Lung (tissue), 16 donors: ENCODE results near the gene CLIP3. TPM values are rescaled to one million over a fixed set of nuclear protein-coding genes. Genes with fewer than 3 reads are reported as not detected.
A peak's percentile ranks its signal among the peaks of the same experiment; 100 is the strongest.

Experiments used
- ATAC-seq: fragments of 200-7000 bp; cut with Tn5 transposase; one replicate; pipeline ENCODE4 v1.9.1; 2020; ENCODE audit warnings: moderate number of reproducible peaks; ENCODE audit not compliant: insufficient read depth, low FRiP score
- DNase-seq, 3 donors: peaks; one replicate each; pipeline ENCODE4 v3.0.0-alpha.2; 2013 to 2017
- H3K27ac ChIP-seq, 2 donors: one replicate each; pipeline ENCODE4 v1.5.1; 2013; ENCODE audit warnings: mild to moderate bottlenecking in 2 of 2, moderate library complexity in 2 of 2, control low read depth in 1 of 2, inconsistent platforms in 1 of 2, low read depth in 1 of 2, low read length in 1 of 2
- H3K27me3 ChIP-seq, 3 donors: one replicate each; pipeline ENCODE4 v1.5.1; 2013; ENCODE audit warnings: low read length in 2 of 3; ENCODE audit not compliant: control insufficient read depth in 3 of 3, insufficient read depth in 3 of 3
- H3K36me3 ChIP-seq, 4 donors: one replicate each; pipeline ENCODE4 v1.5.1; 2013; ENCODE audit warnings: low read length in 4 of 4, mild to moderate bottlenecking in 1 of 4, moderate library complexity in 1 of 4; ENCODE audit not compliant: control insufficient read depth in 4 of 4, insufficient read depth in 4 of 4
- H3K4me1 ChIP-seq, 5 donors: one replicate each; pipeline ENCODE4 v1.5.1; 2013; ENCODE audit warnings: low read length in 5 of 5, mild to moderate bottlenecking in 2 of 5, moderate library complexity in 1 of 5; ENCODE audit not compliant: control insufficient read depth in 5 of 5, insufficient read depth in 5 of 5
- H3K4me3 ChIP-seq: one replicate; pipeline ENCODE4 v1.5.1; 2013; ENCODE audit warnings: mild to moderate bottlenecking, control low read depth, moderate library complexity
- H3K9ac ChIP-seq, 2 donors: one replicate each; pipeline ENCODE4 v1.5.1; 2013; ENCODE audit warnings: low read length in 2 of 2, control low read depth in 1 of 2; ENCODE audit not compliant: insufficient read depth in 1 of 2
- H3K9me3 ChIP-seq, 4 donors: one replicate each; pipeline ENCODE4 v1.5.1; 2013; ENCODE audit warnings: low read length in 3 of 4, mild to moderate bottlenecking in 1 of 4, moderate library complexity in 1 of 4; ENCODE audit not compliant: control insufficient read depth in 4 of 4, insufficient read depth in 3 of 4
- WGBS, 2 donors: extraction: QIAGEN DNeasy Blood & Tissue Kit; methylation state at CpG; one replicate each; pipeline ENCODE4 v1.1.7; 2013; 5-methylcytosine and 5-hydroxymethylcytosine counted together
- long read RNA-seq, 5 donors: transcript quantifications; one replicate each; lab custom pipeline, GENCODE V29; 2026
- polyA plus RNA-seq, 2 donors: library from polyadenylated mRNA; stranded (reverse); fragments of 200-250 nt; gene quantifications; one replicate each; pipeline ENCODE4 v1.2.1, GENCODE V29; 2013
- total RNA-seq, 2 donors: library from RNA; depleted of rRNA in 1 of 2; stranded (reverse); fragments of >200 nt in 1 of 2; gene quantifications; one replicate each; pipeline ENCODE4 v1.2.1, GENCODE V29; 2014 to 2021
- TF ChIP-seq, protein P1 (sequence below): IDR thresholded peaks from 2 replicates; pipeline ENCODE4 v1.5.1; 2012; ENCODE audit warnings: mild to moderate bottlenecking; ENCODE audit errors: control extremely low read depth, extremely low read depth
- donor health status: control.
- donor health status: control.
- donor health status: Bipolar disorder and iron deficiency.
- donor health status: healthy.
- donor health status: DM: yes; HTN: yes; CAD: no.

Gene CLIP3, protein sequence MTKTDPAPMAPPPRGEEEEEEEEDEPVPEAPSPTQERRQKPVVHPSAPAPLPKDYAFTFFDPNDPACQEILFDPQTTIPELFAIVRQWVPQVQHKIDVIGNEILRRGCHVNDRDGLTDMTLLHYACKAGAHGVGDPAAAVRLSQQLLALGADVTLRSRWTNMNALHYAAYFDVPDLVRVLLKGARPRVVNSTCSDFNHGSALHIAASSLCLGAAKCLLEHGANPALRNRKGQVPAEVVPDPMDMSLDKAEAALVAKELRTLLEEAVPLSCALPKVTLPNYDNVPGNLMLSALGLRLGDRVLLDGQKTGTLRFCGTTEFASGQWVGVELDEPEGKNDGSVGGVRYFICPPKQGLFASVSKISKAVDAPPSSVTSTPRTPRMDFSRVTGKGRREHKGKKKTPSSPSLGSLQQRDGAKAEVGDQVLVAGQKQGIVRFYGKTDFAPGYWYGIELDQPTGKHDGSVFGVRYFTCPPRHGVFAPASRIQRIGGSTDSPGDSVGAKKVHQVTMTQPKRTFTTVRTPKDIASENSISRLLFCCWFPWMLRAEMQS
- total RNA-seq, result 10 to 100 TPM in 1 of 2 donors, 1 to 10 TPM in 1; 8.1 to 17.6 TPM
- polyA plus RNA-seq, result 1 to 10 TPM; 1.6 to 2.5 TPM
- long read RNA-seq, donor 1, transcript CLIP3-201 (14 exons, 3,370 nt), result major isoform, 12 of 15 reads
- long read RNA-seq, donor 1, partial matches to known transcripts, result 0 of 15 reads
- long read RNA-seq, donor 1, other reads (novel, unspliced or antisense), result 0 of 15 reads
- long read RNA-seq, donor 2, partial matches to known transcripts, result 0 of 1 reads
- long read RNA-seq, donor 2, other reads (novel, unspliced or antisense), result 0 of 1 reads
- long read RNA-seq, donor 3, partial matches to known transcripts, result 0 of 2 reads
- long read RNA-seq, donor 3, other reads (novel, unspliced or antisense), result 0 of 2 reads
- long read RNA-seq, donor 4, partial matches to known transcripts, result 0 of 3 reads
- long read RNA-seq, donor 4, other reads (novel, unspliced or antisense), result 0 of 3 reads
- long read RNA-seq, donor 5, transcript CLIP3-201 (14 exons, 3,370 nt), result major isoform, 5 of 15 reads
- long read RNA-seq, donor 5, partial matches to known transcripts, result 7 of 15 reads
- long read RNA-seq, donor 5, other reads (novel, unspliced or antisense), result 0 of 15 reads

GRCh38 chr19:36032251-36033104 is at the start of gene CLIP3:
Gene CLIP3, minus strand, starts transcription at chr19:36032873. Its CDS starts 516 bp downstream, at chr19:36032357.
- no peaks in the 10 kb centered on the region for H3K9me3 ChIP-seq
- H3K36me3 ChIP-seq, result peaks cover 0 to 6% (median 2%) of the 10 kb centered on the region in 4 donors
- 2 to 7% methylated on average over 38 to 51 of the region's 51 CpGs for WGBS, 2 donors
- TF ChIP-seq, protein P1, sequence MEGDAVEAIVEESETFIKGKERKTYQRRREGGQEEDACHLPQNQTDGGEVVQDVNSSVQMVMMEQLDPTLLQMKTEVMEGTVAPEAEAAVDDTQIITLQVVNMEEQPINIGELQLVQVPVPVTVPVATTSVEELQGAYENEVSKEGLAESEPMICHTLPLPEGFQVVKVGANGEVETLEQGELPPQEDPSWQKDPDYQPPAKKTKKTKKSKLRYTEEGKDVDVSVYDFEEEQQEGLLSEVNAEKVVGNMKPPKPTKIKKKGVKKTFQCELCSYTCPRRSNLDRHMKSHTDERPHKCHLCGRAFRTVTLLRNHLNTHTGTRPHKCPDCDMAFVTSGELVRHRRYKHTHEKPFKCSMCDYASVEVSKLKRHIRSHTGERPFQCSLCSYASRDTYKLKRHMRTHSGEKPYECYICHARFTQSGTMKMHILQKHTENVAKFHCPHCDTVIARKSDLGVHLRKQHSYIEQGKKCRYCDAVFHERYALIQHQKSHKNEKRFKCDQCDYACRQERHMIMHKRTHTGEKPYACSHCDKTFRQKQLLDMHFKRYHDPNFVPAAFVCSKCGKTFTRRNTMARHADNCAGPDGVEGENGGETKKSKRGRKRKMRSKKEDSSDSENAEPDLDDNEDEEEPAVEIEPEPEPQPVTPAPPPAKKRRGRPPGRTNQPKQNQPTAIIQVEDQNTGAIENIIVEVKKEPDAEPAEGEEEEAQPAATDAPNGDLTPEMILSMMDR, result no peak
- H3K4me3 ChIP-seq, result peak within 1 kb of the TSS; percentile 47
- peaks cover 0 to 9% (median 0%) of the 10 kb centered on the region in 5 donors for H3K4me1 ChIP-seq
- peak within 1 kb of the TSS; percentile 46 to 70 for H3K9ac ChIP-seq
- peak; percentile 83 to 87 (median 84) for DNase-seq
- H3K27ac ChIP-seq, result no peak within 1 kb of the TSS
- ATAC-seq, result no peak
- no peaks in the 10 kb centered on the region for H3K27me3 ChIP-seq

- H3K27ac ChIP-seq, result no peak overlapping the region
- peaks cover 0 to 2% (median 0%) of the 10 kb centered on the region in 4 donors for H3K9me3 ChIP-seq
- DNase-seq, result no peak
- no peaks in the 10 kb centered on the region for H3K27me3 ChIP-seq
- no peak overlapping the region for H3K4me3 ChIP-seq
- H3K4me1 ChIP-seq, result no peaks in the 10 kb centered on the region
- peaks cover 0 to 6% (median 4%) of the 10 kb centered on the region in 4 donors for H3K36me3 ChIP-seq
- ATAC-seq, result no peak
- TF ChIP-seq, protein P1, result no peak
- no peak overlapping the region for H3K9ac ChIP-seq
- WGBS, 2 donors, result 95 to 96% methylated on average over 7 of the region's 7 CpGs
These were observed 49.2 kb upstream of the CLIP3 start for GRCh38 chr19:36081894-36082293.

DNA sequence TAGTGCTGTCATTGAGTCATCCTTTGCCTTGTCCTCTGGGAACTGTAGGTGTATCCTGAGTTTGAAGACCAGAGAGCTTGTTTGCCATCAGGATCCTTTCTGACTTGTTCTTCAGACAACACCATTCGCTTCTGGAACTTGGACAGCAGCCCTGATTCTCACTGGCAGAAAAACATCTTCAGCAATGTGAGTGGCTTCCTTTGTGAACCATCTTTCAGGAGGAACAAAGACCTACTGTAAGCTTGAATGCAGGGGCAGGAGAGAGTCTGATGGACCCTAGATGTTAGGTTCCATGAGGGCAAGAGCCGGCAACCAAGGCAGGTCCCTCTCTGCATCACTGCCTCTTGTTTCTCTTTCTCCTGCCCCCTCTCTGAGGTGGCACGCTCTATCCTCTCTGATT is 48.7 kb upstream of the CLIP3 start:
- Histone ChIP-seq H3K9me3 (peaks cover 0 to 2% (median 0%) of the 10 kb centered on the region in 4 donors), H3K36me3 (peaks cover 0 to 6% (median 4%) of the 10 kb centered on the region in 4 donors), H3K9ac (no peak overlapping the region), H3K27ac (no peak overlapping the region), H3K4me3 (no peak overlapping the region), H3K4me1 (no peaks in the 10 kb centered on the region), H3K27me3 (no peaks in the 10 kb centered on the region)
- TF ChIP-seq, protein P1, result no peak
- DNase-seq (no peak), ATAC-seq (no peak)
- WGBS, 2 donors, result 96 to 97% methylated on average over 3 of the region's 3 CpGs
